Hematopoietic multipotent progenitor cell treated with erythropoietin and hydrocortisone succinate and interleukin-3 and kit ligand, for 8 days (in vitro differentiated cells): Measurements from ENCODE around the gene SERPINB8.
"Not testable (repeated sequence)": the region's sequence is repeated elsewhere in the genome, so short reads cannot be mapped to it uniquely, and the experiment has no call there.

Source experiments
- DNase-seq: peaks from one replicate; pipeline ENCODE4 v3.0.0-alpha.2; 2015

SERPINB8 gene

GRCh38 chr18:63969942-63970808 is at the start of gene SERPINB8:
Gene SERPINB8, plus strand, starts transcription at chr18:63970081. Its CDS starts 8,228 bp downstream, at chr18:63978309.
- peak; percentile 32 for DNase-seq

- no peak for DNase-seq
These were observed 47.8 kb upstream of the SERPINB8 start for GRCh38 chr18:63922049-63922448.

GRCh38 chr18:63924551-63924950 is 45.3 kb upstream of the SERPINB8 start:
- no peak for DNase-seq

GRCh38 chr18:63928331-63928730 is 41.5 kb upstream of the SERPINB8 start:
- peak; percentile 9 for DNase-seq

GRCh38 chr18:63929369-63929768 is 40.5 kb upstream of the SERPINB8 start:
- DNase-seq = not testable (repeated sequence)

- no peak for DNase-seq
These were observed 39.0 kb upstream of the SERPINB8 start for GRCh38 chr18:63930773-63931354.

- DNase-seq = peak; percentile 84
These were observed 33.5 kb upstream of the SERPINB8 start for GRCh38 chr18:63936156-63936931.

- DNase-seq = no peak
These were observed 32.9 kb upstream of the SERPINB8 start for GRCh38 chr18:63936932-63937393.

- no peak for DNase-seq
These were observed 29.9 kb upstream of the SERPINB8 start for GRCh38 chr18:63940008-63940407.

- DNase-seq = not testable (repeated sequence)
These were observed 29.3 kb upstream of the SERPINB8 start for GRCh38 chr18:63940543-63941050.

GRCh38 chr18:63947051-63947790 is 22.7 kb upstream of the SERPINB8 start:
- DNase-seq = no peak

GRCh38 chr18:63949068-63949737 is 20.7 kb upstream of the SERPINB8 start, which contains the start of gene HMSD:
Gene HMSD, plus strand, starts transcription at chr18:63949301. Its CDS starts 4,155 bp downstream, at chr18:63953456.
- DNase-seq = peak; percentile 16

GRCh38 chr18:63951302-63951705 is 18.6 kb upstream of the SERPINB8 start:
- DNase-seq = no peak

GRCh38 chr18:63953811-63954210 is 16.1 kb upstream of the SERPINB8 start:
- DNase-seq = no peak

- no peak for DNase-seq
These were observed 13.1 kb upstream of the SERPINB8 start for GRCh38 chr18:63956755-63957154.

- DNase-seq = no peak
These were observed 9.0 kb upstream of the SERPINB8 start for GRCh38 chr18:63960891-63961290.

- no peak for DNase-seq
These were observed 8.4 kb upstream of the SERPINB8 start for GRCh38 chr18:63961435-63961980.

GRCh38 chr18:63962137-63962536 is 7.7 kb upstream of the SERPINB8 start:
- no peak for DNase-seq

GRCh38 chr18:63963615-63964256 is 6.1 kb upstream of the SERPINB8 start:
- DNase-seq = peak; percentile 52

- DNase-seq = no peak
These were observed 5.0 kb upstream of the SERPINB8 start for GRCh38 chr18:63964908-63965307.
